M059J (cell line): ENCODE measurements around the gene DNAAF5. TPM values are rescaled to one million over a fixed set of nuclear protein-coding genes. Genes with fewer than 3 reads are reported as not detected.
A peak's percentile ranks its signal among the peaks of the same experiment; 100 is the strongest.
"Not testable (repeated sequence)": the region's sequence is repeated elsewhere in the genome, so short reads cannot be mapped to it uniquely, and the experiment has no call there.

Experiments
- DNase-seq: peaks from one replicate; pipeline ENCODE4 v3.0.0-alpha.2; 2012; ENCODE audit warnings: low read depth
- total RNA-seq: library from RNA; depleted of rRNA; stranded (reverse); fragments of >200 nt; shearing (Covaris generic); gene quantifications from 2 replicates; pipeline ENCODE4 v1.2.3, GENCODE V29; 2014

DNAAF5 gene
- total RNA-seq, 1 experiment from 2014 or later: 35.4 TPM

DNA sequence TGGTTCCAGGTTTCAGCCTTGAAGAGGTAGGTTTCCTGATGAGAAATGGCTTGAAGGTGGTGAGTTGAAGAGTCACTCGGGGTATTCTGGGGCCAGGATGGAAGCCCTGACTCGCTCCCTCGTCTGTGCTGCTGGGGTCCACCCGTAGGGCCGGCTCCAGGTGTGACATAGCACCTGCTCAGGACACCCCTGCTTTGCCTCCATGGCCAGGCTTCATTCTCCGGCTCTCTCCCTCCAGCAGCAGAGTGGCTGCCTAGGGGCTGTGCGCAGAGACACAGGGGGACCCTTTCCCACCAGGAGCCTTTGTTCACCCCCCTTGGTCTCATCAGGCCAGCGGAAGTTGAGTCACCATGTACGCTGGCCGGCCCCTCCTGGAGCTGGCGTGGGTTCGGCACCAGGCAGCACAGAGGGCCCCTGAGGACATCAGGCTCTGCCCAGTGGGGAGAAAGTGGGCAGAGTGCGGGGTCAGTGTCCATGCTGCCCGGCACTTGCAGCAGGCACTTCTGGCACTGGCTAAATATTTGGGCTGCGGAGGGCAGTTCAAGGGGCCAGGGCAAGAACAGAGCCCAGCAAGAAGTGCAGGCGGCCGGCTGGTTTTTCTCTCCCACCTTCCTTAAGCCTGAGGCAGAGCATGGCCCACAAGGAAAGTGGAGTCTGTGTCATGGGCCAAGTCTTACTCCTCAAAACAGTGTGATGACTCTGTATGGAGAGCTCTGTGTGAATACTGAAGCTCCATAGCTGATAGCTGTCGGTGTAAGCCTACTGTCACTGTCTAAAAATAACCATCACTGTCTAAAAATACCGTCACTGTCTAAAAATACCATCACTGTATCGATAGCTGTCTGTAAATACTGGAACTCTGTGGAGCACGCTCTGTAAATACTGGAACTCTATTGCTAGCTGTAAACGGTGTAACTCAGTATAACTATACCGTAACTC, 4.3 kb downstream of the DNAAF5 start:
- no peak for DNase-seq

DNA sequence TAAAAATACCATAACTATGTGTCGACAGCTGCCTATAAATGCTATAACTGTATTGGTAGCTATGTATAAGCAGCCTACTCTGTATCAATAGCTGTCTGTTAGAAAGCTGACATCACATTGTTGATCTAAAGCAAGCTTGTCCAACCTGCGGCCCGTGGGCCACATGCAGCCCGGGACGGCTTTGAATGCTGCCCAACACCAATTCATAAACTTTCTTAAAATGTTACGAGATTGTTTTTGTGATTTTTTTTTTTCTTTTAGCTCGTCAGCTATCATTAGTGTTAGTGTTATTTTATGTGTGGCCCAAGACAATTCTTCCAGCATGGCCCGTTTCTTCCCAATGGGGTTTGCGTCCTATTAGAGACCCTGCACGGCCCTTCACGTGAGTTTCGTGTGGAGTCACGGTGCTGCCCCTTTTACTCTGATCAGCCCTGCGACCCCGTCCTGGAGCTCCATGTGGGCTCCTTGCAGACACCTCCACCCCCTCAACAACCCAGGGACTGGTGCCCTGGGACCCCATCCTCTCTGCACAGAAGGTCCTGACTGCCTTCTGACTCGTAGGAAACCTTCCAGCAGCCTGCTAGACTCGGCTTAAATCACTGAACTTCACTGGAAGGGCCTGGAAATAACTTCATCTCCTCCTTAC, 5.1 kb downstream of the DNAAF5 start:
- no peak for DNase-seq

DNA sequence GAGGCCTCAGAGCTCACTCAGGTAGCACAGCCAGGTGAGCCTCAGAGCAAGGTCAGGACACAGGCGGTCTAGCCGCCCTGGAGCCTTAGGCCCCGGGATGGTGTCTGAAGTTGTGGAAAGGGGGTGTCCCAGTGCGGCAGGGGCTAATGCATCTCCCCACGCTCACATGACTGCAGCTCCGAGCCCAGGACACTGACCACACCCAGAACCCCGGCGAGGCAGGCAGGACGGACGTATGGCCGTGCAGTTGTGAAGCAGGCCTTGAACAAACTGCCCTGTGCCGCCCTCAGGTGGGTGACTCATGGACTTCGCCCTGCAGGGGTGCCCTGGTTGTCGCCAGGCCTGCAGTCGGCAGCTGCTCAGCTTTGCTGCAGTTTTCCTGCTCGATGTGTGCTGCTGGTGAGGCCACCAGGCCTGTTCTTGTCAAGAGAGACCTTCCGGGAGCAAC, 5.6 kb downstream of the DNAAF5 start:
- peak; percentile 19 for DNase-seq

DNA sequence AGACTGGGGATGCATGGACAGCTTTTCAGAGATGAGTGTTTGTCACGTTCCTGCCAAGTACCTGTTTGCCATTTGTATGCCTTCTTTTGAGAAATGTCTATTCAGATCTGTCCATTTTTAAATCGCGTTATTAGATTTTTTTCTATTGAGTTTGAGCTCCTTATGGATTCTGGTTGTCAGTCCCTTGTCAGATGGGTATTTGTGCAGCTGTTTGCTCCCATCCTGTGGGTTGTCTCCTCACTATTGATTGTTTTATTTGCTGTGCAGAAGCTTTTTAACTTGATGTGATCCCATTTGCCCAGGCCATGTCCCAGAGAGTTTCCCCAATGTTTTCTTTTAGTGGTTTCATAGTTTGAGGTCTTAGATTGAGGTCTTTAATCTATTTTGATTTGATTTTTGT, 6.1 kb downstream of the DNAAF5 start:
- no peak for DNase-seq

DNA sequence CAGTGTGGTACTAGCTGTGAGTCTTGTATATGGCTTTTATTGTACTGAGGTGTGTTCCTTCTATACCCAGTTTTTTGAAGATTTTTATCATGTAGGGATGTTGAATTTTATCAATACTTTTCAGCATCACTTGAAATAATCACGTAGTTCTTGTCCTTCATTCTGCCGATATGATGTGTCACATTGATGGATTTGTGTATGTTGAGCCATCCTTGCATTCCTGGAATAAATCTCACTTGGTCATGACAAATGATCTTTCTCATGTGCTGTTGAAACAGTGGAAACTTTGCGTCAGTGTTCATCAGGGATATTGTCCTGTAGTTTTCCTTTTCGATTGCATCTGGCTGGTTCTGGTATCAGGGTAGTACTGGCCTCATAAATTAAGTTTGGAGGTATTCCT, 7.7 kb downstream of the DNAAF5 start:
- no peak for DNase-seq

DNA sequence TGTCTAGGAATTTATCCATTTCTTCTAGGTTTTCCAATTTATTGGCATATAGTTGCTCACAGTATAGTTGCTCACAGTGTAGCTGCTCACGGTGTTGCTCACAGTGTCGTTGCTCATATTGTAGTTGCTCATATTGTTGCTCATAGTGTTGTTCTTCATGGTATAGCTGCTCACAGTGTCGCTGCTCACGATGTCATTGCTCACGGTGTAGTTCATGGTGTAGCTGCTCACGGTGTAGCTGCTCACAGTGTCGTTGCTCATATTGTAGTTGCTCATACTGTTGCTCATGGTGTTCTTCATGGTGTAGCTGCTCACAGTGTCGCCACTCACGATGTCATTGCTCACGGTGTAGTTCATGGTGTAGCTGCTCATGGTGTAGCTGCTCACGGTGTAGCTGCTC, 8.3 kb downstream of the DNAAF5 start:
- no peak for DNase-seq

DNA sequence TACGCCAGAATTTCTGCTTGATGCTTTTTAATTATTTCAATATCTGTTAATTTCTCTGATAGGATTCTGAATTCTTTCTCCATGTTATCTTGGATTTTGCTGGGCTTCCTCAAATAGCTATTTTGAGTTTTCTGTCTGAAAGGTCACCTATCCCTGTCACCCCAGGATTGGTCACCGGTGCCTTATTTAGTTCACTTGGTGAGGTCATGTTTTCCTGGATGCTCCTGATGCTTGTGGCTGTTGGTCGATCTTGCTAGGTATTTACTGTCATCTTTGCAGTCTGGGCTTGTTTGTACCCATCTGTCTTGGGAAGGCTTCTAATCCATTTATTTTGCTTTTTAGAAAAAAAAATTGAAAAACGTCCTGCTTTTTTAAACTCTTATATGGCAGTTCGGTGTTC, 11.7 kb downstream of the DNAAF5 start:
- no peak for DNase-seq

DNA sequence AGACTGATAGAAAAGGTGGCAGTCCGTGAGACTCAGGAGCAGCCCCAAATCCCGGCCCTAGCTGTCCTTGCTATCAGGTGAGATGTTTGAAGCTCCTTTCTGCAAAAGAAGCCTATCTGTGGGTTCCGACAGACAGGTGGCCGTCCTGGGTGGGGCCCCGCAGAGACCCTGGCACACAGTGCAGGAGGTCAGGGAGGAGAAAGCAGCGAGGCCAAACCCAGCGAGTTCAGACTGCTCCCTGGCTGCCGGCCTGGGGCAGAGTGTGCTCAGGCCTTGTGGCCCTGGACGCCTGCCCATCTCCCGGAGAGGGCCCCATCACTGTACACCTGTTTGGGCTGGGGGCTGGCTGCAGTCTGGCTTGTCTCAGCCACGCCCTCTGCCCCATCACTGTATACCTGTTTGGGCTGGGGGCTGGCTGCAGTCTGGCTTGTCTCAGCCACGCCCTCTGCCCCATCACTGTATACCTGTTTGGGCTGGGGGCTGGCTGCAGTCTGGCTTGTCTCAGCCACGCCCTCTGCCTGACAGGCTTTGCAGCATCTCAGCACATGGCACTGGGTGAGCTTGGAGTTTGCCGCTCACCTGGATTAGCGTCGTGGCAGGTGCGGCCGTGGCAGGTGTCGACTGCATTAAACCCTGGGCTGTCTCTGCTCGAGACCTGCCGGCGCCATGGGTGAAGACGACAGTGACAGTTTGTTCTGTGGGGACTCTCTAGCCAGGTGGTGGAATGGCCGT, 12.4 kb downstream of the DNAAF5 start:
- no peak for DNase-seq

DNA sequence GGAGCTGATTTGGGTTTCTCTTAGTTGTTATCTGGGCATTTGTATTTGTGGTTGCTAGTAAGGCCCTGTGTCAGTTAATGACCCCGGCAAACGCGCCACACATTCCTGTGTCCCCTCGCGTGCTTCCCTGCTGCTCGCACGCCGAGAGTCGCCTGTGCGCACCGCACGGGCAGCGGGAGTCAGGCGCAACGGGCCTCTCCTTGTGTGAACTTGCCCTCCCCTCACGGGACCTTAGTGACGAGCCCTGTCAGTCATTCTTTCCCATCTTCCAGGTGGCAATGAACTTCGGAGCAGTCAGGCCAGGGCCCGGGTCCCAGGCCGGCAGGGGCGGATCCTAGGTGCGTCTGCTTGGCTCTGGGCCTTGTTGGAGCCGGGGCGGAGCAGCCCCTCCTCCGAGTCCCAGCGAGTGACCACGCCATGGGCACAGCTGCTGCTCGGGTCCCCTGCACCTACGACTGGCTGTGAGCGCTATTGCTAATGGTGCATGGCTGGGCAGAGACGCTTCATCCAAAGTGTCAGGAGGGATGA, 13.0 kb downstream of the DNAAF5 start:
- DNase-seq: no peak

DNA sequence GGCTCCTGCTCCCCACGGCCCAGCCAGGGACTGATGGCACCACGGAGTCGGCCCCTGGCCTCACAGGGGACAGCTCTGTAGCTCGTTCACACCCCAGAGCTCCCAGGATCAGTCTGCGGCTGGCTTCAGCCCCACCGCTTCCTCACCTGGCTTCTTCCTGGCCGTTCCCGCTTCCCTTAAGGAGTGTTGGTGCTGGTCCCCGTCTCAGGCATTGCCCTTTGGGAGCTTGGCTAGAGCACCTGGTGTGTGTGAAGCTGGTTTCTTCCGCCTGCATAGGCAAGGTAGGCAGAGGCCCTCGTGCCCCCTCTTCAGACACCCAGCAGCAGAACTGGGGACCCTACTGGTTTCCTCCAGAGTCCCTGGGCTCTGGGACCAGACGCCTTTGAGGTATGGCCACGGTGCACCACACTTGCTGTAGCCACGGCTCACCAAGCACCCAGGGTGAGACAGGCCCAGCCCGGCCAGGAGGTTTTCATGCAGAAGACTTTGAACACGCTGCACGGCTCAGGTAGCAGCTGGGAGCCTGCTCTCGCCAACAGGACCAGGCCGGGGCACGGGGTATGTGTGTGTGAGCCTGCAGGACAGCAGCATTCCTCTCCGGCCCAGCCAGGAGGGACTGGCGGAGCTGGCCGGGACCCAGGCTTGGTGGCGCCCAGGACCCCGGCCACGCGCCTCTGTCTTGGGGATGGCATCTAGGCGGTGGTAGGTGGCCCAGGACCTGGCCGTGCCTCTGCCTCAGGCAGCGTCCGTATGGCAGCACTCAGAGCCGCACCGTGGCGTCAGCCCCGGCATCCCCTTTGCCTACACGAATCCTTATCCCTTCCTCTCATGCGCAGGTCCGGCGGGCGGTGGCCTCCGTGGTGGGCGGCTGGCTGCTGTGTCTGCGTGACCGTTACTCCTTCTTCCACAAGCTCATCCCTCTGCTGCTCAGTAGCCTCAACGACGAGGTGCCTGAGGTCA, 13.8 kb downstream of the DNAAF5 start:
- no peak for DNase-seq

DNA sequence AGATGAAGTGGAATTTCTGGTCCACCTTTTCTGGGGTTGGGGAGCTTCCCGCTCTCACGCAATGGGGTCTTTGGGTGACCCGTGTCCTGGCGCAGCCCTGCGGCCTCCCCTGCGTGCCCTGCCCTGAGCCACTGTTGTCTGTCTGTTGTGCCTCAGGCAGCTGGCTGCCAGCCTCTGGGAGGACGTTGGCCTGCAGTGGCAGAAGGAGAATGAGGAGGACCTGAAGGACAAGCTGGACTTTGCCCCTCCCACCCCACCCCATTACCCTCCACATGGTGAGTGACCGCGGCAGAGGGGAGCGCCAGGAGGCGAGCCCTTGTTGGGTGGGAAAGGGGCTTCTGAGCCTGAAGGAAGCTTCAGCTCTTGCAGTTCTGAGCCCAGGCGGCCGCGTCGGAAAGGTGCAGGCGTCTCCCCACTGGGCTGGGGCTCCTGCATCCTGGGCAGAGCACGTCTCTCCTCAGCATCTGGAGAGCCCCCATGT, 14.7 kb downstream of the DNAAF5 start:
- no peak for DNase-seq

DNA sequence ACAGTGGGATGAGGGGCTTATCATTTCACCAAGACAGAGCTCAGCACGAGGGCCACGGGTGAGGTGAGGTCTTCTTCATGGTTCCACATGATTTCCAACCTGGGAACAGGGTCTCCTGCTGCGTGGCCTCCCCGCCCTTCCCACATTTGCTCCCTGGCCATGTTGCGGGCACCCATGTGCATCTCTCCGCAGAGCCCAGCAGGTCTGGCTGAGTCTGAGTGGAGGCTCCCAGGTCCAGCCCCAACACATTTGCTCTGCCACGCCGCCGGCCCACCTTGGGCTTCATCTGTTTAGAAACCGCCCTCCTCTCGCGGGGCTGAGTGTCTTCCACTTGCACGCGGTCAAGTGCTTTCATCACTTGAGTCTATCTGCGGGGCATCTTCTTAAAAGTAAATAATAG, 15.4 kb downstream of the DNAAF5 start:
- no peak for DNase-seq

DNA sequence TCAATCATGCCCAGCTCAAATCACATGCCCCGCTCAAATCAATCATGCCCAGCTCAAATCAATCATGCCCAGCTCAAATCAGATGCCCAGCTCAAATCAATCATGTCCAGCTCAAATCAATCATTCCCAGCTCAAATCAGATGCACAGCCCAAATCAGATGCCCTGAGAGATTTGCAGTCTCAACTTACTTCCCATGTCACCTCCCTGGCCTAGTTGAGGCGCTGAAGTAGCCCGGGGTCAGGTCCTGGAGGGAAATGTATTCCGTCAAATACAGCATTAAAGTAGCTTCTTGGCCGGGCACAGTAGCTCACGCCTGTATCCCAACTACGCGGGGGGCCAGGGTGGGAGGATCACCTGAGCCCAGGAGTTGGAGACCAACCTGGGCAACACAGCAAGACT, 16.3 kb downstream of the DNAAF5 start:
- no peak for DNase-seq

DNA sequence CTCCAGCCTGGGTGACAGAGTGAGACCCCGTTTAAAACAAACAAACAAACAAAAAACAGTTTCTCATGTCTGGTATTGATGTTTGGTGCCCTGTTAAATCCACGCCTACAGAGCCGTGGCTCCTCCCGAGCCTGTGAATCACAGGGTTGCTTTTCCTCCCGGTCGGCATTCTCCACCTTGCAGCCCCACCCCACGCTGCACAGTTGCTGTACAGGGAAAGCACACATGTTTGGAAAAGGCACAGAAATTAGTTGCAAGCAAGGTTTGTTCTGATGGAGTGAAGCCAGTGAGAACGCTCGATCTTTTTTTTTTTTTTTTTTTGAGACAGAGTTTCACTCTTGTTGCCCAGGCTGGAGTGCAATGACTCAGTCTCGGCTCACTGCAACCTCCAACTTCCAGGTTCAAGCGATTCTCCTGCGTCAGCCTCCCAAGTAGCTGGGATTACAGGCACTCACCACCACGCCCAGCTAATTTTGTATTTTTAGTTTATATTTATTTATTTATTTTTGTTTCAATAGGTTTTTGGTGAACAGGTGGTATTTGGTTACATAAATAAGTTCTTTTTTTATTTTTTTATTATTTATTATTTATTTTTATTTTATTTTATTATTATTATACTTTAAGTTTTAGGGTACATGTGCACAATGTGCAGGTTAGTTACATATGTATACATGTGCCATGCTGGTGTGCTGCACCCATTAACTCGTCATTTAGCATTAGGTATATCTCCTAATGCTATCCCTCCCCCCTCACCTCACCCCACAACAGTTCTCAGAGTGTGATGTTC, 17.0 kb downstream of the DNAAF5 start:
- not testable (repeated sequence) for DNase-seq

DNA sequence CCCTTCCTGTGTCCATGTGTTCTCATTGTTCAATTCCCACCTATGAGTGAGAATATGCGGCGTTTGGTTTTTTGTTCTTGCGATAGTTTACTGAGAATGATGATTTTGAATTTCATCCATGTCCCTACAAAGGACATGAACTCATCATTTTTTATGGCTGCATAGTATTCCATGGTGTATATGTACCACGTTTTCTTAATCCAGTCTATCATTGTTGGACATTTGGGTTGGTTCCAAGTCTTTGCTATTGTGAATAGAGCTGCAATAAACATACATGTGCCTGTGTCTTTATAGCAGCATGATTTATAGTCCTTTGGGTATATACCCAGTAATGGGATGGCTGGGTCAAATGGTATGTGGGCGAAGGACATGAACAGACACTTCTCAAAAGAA, 17.6 kb downstream of the DNAAF5 start:
- not testable (repeated sequence) for DNase-seq

DNA sequence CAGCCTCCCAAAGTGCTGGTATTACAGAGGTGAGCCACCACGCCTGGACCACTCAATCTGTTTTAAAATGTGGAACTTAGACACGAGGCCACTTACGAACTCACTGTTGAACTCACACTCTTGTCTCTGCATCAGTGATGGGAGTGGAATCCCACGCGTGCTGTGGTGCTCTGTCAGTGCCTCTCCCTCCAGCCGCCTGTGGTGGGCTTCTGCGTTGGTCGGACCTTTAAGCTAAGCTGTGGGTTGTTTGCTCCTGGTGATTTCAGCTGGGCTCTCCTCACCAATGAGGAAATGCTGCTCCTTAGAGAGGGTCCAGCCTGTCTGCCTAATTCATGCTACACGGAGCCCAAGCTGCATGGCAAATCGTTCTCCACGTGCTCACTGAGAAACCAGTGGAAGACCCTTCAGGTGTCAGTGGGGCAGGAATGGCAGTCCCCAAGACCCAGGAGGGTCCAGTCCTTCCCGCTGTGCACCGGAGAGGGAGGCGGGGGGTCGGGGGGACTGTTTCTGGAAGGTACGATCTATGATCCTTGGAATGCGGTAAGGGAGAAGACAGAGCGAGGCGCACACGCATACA, 18.4 kb downstream of the DNAAF5 start:
- DNase-seq: no peak

DNA sequence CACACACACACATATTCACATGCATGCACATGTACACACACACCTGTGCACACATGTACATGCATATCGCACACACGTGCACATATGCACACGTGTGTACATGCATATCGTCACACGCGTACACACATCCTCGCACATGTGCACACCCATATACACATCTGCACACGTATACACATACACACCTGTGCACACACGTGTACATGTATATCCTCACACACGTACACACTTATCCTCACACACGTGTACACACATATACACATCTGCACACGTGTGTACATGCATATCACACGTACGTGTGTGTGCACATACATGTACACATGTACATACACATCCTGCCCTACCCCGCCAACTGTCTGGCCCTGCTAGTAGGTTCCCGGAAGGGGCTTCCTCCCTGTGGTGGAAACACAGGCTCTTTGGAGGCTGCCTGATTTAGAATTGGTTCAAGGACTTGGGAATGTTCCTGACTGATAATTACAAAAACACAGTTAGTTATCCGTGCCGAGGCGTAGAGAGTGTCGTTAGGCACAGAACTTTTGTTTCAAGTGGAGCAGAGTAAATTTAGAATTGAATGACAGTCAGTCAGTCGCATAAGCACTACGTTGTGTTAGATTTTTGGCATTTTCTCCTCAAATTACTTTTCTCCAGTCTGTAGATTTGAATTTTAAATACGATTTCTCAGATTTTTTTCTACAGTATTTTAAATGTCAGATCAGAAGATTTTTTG, 19.1 kb downstream of the DNAAF5 start:
- no peak for DNase-seq

DNA sequence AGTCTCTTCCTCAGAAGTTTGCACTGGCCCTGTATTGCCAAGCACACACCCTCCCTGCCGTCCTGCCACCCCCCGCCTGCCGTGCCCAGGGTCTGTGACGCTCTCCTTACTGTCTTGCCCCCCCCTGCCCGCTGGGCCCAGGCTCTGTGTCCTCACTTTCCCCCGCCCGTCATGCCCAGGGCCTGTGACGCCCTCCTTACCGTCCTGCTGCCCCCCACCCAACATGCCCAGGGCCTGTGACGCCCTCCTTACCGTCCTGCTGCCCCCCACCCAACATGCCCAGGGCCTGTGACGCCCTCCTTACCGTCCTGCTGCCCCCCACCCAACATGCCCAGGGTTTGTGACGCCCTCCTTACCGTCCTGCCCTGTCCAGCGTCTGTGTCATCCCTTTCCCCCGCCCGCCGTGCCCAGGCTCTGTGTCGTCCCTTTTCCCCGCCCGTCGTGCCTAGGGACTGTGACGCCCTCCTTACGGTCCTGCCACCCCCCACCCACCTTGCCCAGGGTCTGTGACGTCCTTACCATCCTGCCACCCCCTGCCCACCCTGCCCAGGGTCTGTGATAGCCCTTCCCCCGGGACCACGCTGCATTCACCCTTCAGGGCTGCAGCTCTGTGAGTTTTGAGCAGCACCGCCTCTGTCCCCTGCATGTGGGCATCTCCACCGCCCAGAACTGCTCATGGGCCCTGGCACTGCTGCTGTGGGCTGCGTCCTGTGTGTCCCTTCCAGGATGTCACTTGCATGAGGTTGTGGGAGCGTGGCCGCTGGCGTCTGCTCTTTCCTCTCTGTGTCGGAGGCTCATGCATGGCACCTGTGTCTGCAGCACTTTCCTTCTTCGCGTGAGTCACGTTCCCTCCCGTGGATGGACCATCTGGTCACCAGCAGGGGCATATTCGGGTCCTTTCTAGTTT, 19.9 kb downstream of the DNAAF5 start:
- no peak for DNase-seq
